K562 (cell line): Measurements from ENCODE around the gene POC1B. TPM values are rescaled to one million over a fixed set of nuclear protein-coding genes. Genes with fewer than 3 reads are reported as not detected.

Experiments
- ATAC-seq: fragments of 200-7000 bp; cut with Tn5 transposase; 3 replicates; pipeline ENCODE4 v1.9.1; 2020; ENCODE audit warnings: moderate library complexity
- BruUV-seq: library from RNA; stranded (reverse); fragments of 400-500 nt; replicated peaks from 2 replicates; lab custom pipeline; 2021; lab: Mats Ljungman, UMichigan
- CTCF ChIA-PET: fragments of 300-600 bp; formaldehyde crosslinking; extraction: SDS; loops from one replicate; lab custom pipeline; 2021; ENCODE audit warnings: low intra/inter-chr PET ratio; lab: Yijun Ruan, JAX
- POLR2A ChIA-PET: fragments of 300-600, 350-650 bp; sonication (Branson Sonifier 250); formaldehyde crosslinking; extraction: SDS; loops from one replicate; lab custom pipeline; 2021; ENCODE audit warnings: antibody characterized with exemption, inconsistent platforms; lab: Yijun Ruan, JAX
- DNase-seq, 4 experiments: peaks; one replicate each; pipeline versions ENCODE4 v3.0.0 to v3.0.0-alpha.2; 2011 to 2018; ENCODE audit warnings: low spot score in 3 of 4, mixed read lengths in 3 of 4; ENCODE audit errors: extremely low read depth in 1 of 4
- FAIRE-seq: peaks from 2 replicates; lab custom pipeline; 2011; peaks lifted over from hg19 to GRCh38; lab: Jason Lieb, UNC
- H2AFZ ChIP-seq: 2 replicates; pipeline ENCODE4 v1.6.0; 2011; ENCODE audit warnings: low read depth, low read length, control low read depth, inconsistent platforms
- H3K27ac ChIP-seq: fragments of 200-600 bp; 3 replicates; pipeline ENCODE4 v1.8.0; 2011; ENCODE audit warnings: low read depth, mild to moderate bottlenecking, control low read depth, inconsistent platforms, low read length, moderate library complexity, mixed read lengths; ENCODE audit errors: extremely low read depth
- H3K27me3 ChIP-seq, 2 experiments: fragments of 300-600 bp in 1 of 2; 2 replicates in 1 of 2; 3 replicates in 1 of 2; pipeline versions ENCODE4 v1.6.0 to v1.8.0; 2011; ENCODE audit warnings: inconsistent platforms in 2 of 2, low read length in 2 of 2, mild to moderate bottlenecking in 1 of 2, mixed read lengths in 1 of 2, moderate library complexity in 1 of 2; ENCODE audit not compliant: control insufficient read depth in 2 of 2, insufficient read depth in 2 of 2
- H3K36me3 ChIP-seq: fragments of 300-600 bp; 3 replicates; pipeline ENCODE4 v1.8.0; 2011; ENCODE audit warnings: mild to moderate bottlenecking, low read length, inconsistent platforms; ENCODE audit not compliant: control insufficient read depth, insufficient read depth
- H3K4me1 ChIP-seq, 2 experiments: fragments of 200-600 bp in 1 of 2; replicated peaks in 1 of 2; 2 replicates in 1 of 2; 3 replicates in 1 of 2; pipeline versions ENCODE4 v1.5.1 to v1.8.0; 2011; ENCODE audit warnings: inconsistent platforms in 2 of 2, low read length in 2 of 2, mild to moderate bottlenecking in 1 of 2, mixed read lengths in 1 of 2, moderate library complexity in 1 of 2; ENCODE audit not compliant: control insufficient read depth in 2 of 2, insufficient read depth in 2 of 2
- H3K4me2 ChIP-seq: 2 replicates; pipeline ENCODE4 v1.6.1; 2011; ENCODE audit warnings: low read length, control low read depth, inconsistent platforms, mixed read lengths; ENCODE audit not compliant: insufficient read depth
- H3K4me3 ChIP-seq: fragments of 200-600 bp; sonication (generic), shearing (Covaris generic); 2 replicates; pipeline ENCODE4 v1.5.1; 2016; ENCODE audit warnings: control low read depth, inconsistent platforms
- H3K79me2 ChIP-seq: fragments of 200-600 bp; 3 replicates; pipeline ENCODE4 v1.8.0; 2011; ENCODE audit warnings: low read length, inconsistent platforms; ENCODE audit not compliant: control insufficient read depth, insufficient read depth
- H3K9ac ChIP-seq, 2 experiments: 2 replicates each; pipeline versions ENCODE4 v1.6.0 to v1.6.1; 2011; ENCODE audit warnings: low read depth in 2 of 2, low read length in 2 of 2, control low read depth in 1 of 2, inconsistent platforms in 1 of 2, mild to moderate bottlenecking in 1 of 2, mixed read lengths in 1 of 2; ENCODE audit not compliant: insufficient read depth in 1 of 2
- H3K9me1 ChIP-seq: one replicate; pipeline ENCODE4 v1.6.0; 2011; ENCODE audit warnings: inconsistent platforms, mild to moderate bottlenecking, low read length, moderate library complexity; ENCODE audit not compliant: control insufficient read depth, insufficient read depth
- H3K9me3 ChIP-seq: replicated peaks from 2 replicates; pipeline ENCODE4 v1.5.1; 2011; ENCODE audit warnings: low read depth, low read length, inconsistent platforms; ENCODE audit not compliant: control insufficient read depth, insufficient read depth
- H4K20me1 ChIP-seq: replicated peaks from 2 replicates; pipeline ENCODE4 v1.6.1; 2011; ENCODE audit warnings: low read length, inconsistent platforms, mixed read lengths; ENCODE audit not compliant: control insufficient read depth, insufficient read depth
- EHMT2 ChIP-seq: fragments of 450-650 bp; IDR thresholded peaks from 2 replicates; pipeline ENCODE4 v1.6.1; 2018; ENCODE audit warnings: antibody characterized with exemption
- FOXK2 ChIP-seq, 2 experiments: fragments of 450-650 bp; IDR thresholded peaks in 1 of 2; conservative IDR thresholded peaks in 1 of 2; 2 replicates each; pipeline ENCODE4 v1.6.1; 2016; ENCODE audit warnings: low read depth in 2 of 2, mild to moderate bottlenecking in 1 of 2
- HIVEP1 ChIP-seq: fragments of 250-450 bp; sonication (Bioruptor Pico); IDR thresholded peaks from 2 replicates; pipeline ENCODE4 v1.4.0; 2020; ENCODE audit warnings: mild to moderate bottlenecking
- PTRF ChIP-seq: fragments of 450-650 bp; IDR thresholded peaks from 2 replicates; pipeline ENCODE4 v1.6.1; 2016; ENCODE audit warnings: mild to moderate bottlenecking, missing genetic modification characterization, missing compliant biosample characterization
- SMC3 ChIP-seq: conservative IDR thresholded peaks from 2 replicates; pipeline ENCODE4 v1.6.1; 2011; ENCODE audit warnings: low read depth, low read length, improper control_type of control experiment; ENCODE audit not compliant: insufficient read depth
- SRSF1 ChIP-seq: fragments of 200-400 bp; formaldehyde crosslinking; IDR thresholded peaks from 2 replicates; pipeline ENCODE4 v1.6.1; 2017; ENCODE audit warnings: mild to moderate bottlenecking, low read depth, low read length, moderate library complexity
- TGIF2 ChIP-seq: sonication (generic); formaldehyde crosslinking; IDR thresholded peaks from 2 replicates; pipeline ENCODE4 v1.8.1; 2022; ENCODE audit warnings: mild to moderate bottlenecking, missing genetic modification reagents, moderate library complexity
- ZFP1 ChIP-seq: fragments of 450-650 bp; formaldehyde crosslinking; IDR thresholded peaks from 2 replicates; pipeline ENCODE4 v1.4.0; 2020; ENCODE audit warnings: mild to moderate bottlenecking, mixed read lengths
- ZKSCAN1 ChIP-seq: fragments of 150-350 bp; IDR thresholded peaks from 2 replicates; pipeline ENCODE4 v1.6.1; 2016; ENCODE audit warnings: low read depth, low read length
- ZNF699 ChIP-seq: fragments of 250-450 bp; sonication (Bioruptor Pico); IDR thresholded peaks from 2 replicates; pipeline ENCODE4 v1.8.0; 2021; ENCODE audit warnings: mild to moderate bottlenecking, moderate library complexity; ENCODE audit not compliant: insufficient replicate concordance
- WGBS: fragments of 100-300 bp; shearing (Covaris generic); methylation state at CpG from one replicate; pipeline ENCODE4 v1.1.6; 2016; ENCODE audit warnings: low coverage, mixed read lengths; ENCODE audit not compliant: insufficient coverage; ENCODE audit errors: missing lambda C conversion rate; 5-methylcytosine and 5-hydroxymethylcytosine counted together
- in situ Hi-C: fragments of 300-500 bp; cut with MboI; formaldehyde crosslinking; loops from 4 replicates; pipeline ENCODE4 v1.15.0; 2018; ENCODE audit warnings: inconsistent platforms, mixed read lengths
- intact Hi-C: fragments of 100-400 bp; cut with micrococcal nuclease; formaldehyde crosslinking; loops from 2 replicates; pipeline ENCODE4 v1.14.2; 2022
- polyA plus RNA-seq, 8 experiments: library from polyadenylated mRNA; depleted of rRNA in 4 of 8; stranded (reverse) in 5 of 8; unstranded in 3 of 8; fragments of >200 nt; fragmentation: Nextera tagmentation in 2 of 8; fragmentation: Illumina TruSeq in 1 of 8; extraction: Ambion mirVana in 2 of 8; extraction: Trizol in 1 of 8; gene quantifications; 2 replicates each; pipeline versions ENCODE4 v1.2.1 to v1.2.3, GENCODE V29; 2011 to 2014; ENCODE audit warnings: inconsistent platforms in 1 of 8, missing spikeins in 1 of 8
- total RNA-seq, 7 experiments: library from RNA; depleted of rRNA in 6 of 7; stranded (reverse); fragments of >200 nt in 6 of 7; fragmentation: Illumina TruSeq in 2 of 7; extraction: Trizol in 2 of 7; gene quantifications; 2 replicates each; pipeline versions ENCODE4 v1.2.1 to v1.2.3, GENCODE V29; 2011 to 2021; ENCODE audit warnings: low replicate concordance in 1 of 7
- TF ChIP-seq, protein P1 (sequence below), 2 experiments: IDR thresholded peaks; 2 replicates each; pipeline ENCODE4 v1.6.1; 2011; ENCODE audit warnings: borderline replicate concordance in 1 of 2, control low read depth in 1 of 2, low read depth in 1 of 2, low read length in 1 of 2, mild to moderate bottlenecking in 1 of 2, mixed read lengths in 1 of 2, moderate library complexity in 1 of 2; ENCODE audit not compliant: insufficient read depth in 1 of 2, insufficient read length in 1 of 2, poor library complexity in 1 of 2, severe bottlenecking in 1 of 2; ENCODE audit errors: extremely low read depth in 1 of 2
- TF ChIP-seq, protein P2 (sequence below), 2 experiments: fragments of 450-650 bp; formaldehyde crosslinking in 1 of 2; IDR thresholded peaks; 2 replicates each; pipeline versions ENCODE4 v1.4.0 to v1.6.1; 2014 to 2020; ENCODE audit warnings: mild to moderate bottlenecking in 2 of 2, borderline replicate concordance in 1 of 2, low read depth in 1 of 2

Gene POC1B
- total and polyA plus RNA-seq, 9 of the 15 experiments (the other 6 are each of a cell fraction or from before 2014, with no cell fraction given), result 4.5 to 16.1 (median 10.4) TPM

DNA sequence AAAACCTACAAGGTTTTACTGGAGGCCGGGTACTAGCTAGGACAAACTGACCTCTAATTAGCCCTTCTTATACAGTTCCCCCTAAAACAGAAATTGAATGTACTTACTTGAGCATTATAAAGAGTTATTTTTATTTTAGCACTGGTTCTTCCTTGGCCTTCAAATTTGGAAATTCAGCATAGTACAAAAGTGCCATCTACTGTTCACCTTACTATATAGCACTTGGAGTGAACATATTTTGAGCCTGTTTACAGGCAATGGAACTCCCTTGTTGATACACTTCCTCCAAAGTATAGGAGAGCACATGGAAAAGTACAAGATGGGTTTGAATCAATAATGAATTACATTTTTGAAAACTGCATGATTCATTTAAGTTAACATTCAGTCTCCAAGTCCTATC is 3.9 kb upstream of the POC1B start:
- Histone ChIP-seq H2AFZ (no peak overlapping the region), H3K9ac (no peak overlapping the region), H3K4me3 (no peak overlapping the region), H4K20me1 (no peaks in the 10 kb centered on the region), H3K9me1 (no peaks in the 10 kb centered on the region), H3K36me3 (no peaks in the 10 kb centered on the region), H3K4me2 (no peak overlapping the region), H3K27ac (no peak overlapping the region), H3K27me3 (no peaks in the 10 kb centered on the region), H3K79me2 (peaks cover 19% of the 10 kb centered on the region), H3K9me3 (no peaks in the 10 kb centered on the region), H3K4me1 (peaks cover 0 to 15% of the 10 kb centered on the region in 2 experiments; a peak in 3 of 5 replicates)
- 19% methylated on average over 1 of the region's 1 CpG for WGBS
- ATAC-seq (peak; percentile 26; the same call in 2 of the 3 replicates), DNase-seq (peak; percentile 39 to 60 (median 46)), FAIRE-seq (peak; percentile 82)
- in situ Hi-C loops (loop anchor here (5.0 to 25.0 kb wide), 4 partner anchors 57 to 1308 kb away; no protein-coding TSS in a partner anchor), intact Hi-C loops (loop anchor here (1.0 to 10.0 kb wide), 4 partner anchors 59 to 1385 kb away; partner anchors contain the start of genes CEP290 and TMTC3)
- CTCF ChIA-PET, result interaction anchor here (0.6 to 3.1 kb wide), 6 partner anchors 55 to 1417 kb away, joined by 3 to 19 read pairs (median 4); no protein-coding TSS in a partner anchor
- POLR2A ChIA-PET, result no interaction called here
- no TSS peak for BruUV-seq
- TF ChIP-seq EHMT2 (no peak), HIVEP1 (CRISPR knock-in tag) (no peak), PTRF (no peak), TGIF2 (CRISPR knock-in tag) (no peak), SMC3 (peak; percentile 57), FOXK2 (conservative IDR thresholded peaks at IDR 0.05 in 1 of 2, IDR thresholded peaks at IDR 0.05 in 1 of 2; ENCODE audit: low read depth in 2 of 2) (peak; percentile 61 to 80; a peak in 3 of 4 replicates), ZFP1 (CRISPR knock-in tag) (no peak), ZNF699 (CRISPR knock-in tag) (no peak), SRSF1 (no peak), ZKSCAN1 (no peak)
- TF ChIP-seq, protein P1, sequence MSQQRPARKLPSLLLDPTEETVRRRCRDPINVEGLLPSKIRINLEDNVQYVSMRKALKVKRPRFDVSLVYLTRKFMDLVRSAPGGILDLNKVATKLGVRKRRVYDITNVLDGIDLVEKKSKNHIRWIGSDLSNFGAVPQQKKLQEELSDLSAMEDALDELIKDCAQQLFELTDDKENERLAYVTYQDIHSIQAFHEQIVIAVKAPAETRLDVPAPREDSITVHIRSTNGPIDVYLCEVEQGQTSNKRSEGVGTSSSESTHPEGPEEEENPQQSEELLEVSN (IDR thresholded peaks at IDR 0.05; ENCODE audit: borderline replicate concordance in 1 of 2, extremely low read depth in 1 of 2, insufficient read depth in 1 of 2, insufficient read length in 1 of 2, low read depth in 1 of 2, low read length in 1 of 2, poor library complexity in 1 of 2, severe bottlenecking in 1 of 2), result no peak
- TF ChIP-seq, protein P2, sequence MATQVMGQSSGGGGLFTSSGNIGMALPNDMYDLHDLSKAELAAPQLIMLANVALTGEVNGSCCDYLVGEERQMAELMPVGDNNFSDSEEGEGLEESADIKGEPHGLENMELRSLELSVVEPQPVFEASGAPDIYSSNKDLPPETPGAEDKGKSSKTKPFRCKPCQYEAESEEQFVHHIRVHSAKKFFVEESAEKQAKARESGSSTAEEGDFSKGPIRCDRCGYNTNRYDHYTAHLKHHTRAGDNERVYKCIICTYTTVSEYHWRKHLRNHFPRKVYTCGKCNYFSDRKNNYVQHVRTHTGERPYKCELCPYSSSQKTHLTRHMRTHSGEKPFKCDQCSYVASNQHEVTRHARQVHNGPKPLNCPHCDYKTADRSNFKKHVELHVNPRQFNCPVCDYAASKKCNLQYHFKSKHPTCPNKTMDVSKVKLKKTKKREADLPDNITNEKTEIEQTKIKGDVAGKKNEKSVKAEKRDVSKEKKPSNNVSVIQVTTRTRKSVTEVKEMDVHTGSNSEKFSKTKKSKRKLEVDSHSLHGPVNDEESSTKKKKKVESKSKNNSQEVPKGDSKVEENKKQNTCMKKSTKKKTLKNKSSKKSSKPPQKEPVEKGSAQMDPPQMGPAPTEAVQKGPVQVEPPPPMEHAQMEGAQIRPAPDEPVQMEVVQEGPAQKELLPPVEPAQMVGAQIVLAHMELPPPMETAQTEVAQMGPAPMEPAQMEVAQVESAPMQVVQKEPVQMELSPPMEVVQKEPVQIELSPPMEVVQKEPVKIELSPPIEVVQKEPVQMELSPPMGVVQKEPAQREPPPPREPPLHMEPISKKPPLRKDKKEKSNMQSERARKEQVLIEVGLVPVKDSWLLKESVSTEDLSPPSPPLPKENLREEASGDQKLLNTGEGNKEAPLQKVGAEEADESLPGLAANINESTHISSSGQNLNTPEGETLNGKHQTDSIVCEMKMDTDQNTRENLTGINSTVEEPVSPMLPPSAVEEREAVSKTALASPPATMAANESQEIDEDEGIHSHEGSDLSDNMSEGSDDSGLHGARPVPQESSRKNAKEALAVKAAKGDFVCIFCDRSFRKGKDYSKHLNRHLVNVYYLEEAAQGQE (IDR thresholded peaks at IDR 0.05; ENCODE audit: borderline replicate concordance), result peak; percentile 71; the same call in 1 of the 2 replicates
- TF ChIP-seq, protein P2 (CRISPR knock-in tag; IDR thresholded peaks at IDR 0.05; ENCODE audit: low read depth), result no peak
